ENCODE measurements around the gene INTS7.

DNA sequence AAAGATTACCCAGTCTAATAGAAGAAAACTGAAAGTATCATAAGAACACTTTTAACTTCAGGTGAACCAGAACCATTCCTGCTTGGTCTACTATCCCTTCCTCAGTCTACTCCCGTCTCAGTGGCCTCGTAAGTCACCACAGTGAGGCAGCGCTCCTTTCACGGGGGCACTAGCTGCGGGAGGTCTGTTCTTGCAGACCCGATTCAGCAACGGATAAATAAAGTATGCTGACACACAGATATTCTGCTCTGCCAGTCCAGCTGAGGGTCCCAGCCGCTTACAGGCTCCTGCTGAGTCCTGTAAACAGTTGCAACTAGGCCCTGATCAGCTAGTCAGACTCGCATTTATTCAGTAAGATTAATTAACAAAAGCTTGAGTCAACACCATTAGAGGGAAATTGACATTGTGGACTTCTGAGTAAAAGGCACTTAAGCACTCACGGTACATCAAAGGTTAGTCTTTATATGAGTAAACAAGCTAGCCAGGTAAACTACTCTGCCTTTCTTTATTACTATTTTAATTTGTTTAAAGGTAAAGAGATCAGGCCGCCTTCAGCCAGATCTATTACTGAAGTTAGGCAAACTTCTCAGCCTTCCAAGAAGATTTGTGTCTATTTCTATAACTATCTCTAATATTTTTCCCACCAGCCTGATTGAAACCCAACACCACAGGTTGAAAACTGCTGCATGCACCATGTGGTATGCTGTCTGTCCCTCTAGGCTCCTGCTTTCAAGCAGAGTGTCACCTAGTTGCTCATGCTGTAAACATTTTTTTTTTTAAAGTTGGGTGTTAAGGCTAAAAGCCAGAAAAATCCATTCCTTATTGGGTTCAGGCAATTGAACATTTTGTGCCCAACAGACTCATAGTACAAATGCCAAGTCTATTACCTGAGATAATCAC is 87.7 kb downstream of the INTS7 start:
- TF ChIP-seq, protein P1, sequence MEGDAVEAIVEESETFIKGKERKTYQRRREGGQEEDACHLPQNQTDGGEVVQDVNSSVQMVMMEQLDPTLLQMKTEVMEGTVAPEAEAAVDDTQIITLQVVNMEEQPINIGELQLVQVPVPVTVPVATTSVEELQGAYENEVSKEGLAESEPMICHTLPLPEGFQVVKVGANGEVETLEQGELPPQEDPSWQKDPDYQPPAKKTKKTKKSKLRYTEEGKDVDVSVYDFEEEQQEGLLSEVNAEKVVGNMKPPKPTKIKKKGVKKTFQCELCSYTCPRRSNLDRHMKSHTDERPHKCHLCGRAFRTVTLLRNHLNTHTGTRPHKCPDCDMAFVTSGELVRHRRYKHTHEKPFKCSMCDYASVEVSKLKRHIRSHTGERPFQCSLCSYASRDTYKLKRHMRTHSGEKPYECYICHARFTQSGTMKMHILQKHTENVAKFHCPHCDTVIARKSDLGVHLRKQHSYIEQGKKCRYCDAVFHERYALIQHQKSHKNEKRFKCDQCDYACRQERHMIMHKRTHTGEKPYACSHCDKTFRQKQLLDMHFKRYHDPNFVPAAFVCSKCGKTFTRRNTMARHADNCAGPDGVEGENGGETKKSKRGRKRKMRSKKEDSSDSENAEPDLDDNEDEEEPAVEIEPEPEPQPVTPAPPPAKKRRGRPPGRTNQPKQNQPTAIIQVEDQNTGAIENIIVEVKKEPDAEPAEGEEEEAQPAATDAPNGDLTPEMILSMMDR (optimal IDR thresholded peaks at IDR 0.05 in 1 of 3, IDR thresholded peaks at IDR 0.05 in 1 of 3, conservative IDR thresholded peaks at IDR 0.05 in 1 of 3; ENCODE audit: extremely low read depth in 1 of 3, insufficient read depth in 2 of 3, low read length in 3 of 3), result no peak
- TF ChIP-seq EZH2 (IDR thresholded peaks at IDR 0.05; ENCODE audit: low read length), result no peak
